DMS53 treated with DMSO at 0.1 percent for 48 hours (cell line): ENCODE measurements around the gene DEDD2.

Experiments
- DNase-seq: peaks from one replicate; lab custom pipeline; 2025; ENCODE audit not compliant: unreplicated experiment; lab: John Stamatoyannopoulos, UW

The DEDD2 gene

DNA sequence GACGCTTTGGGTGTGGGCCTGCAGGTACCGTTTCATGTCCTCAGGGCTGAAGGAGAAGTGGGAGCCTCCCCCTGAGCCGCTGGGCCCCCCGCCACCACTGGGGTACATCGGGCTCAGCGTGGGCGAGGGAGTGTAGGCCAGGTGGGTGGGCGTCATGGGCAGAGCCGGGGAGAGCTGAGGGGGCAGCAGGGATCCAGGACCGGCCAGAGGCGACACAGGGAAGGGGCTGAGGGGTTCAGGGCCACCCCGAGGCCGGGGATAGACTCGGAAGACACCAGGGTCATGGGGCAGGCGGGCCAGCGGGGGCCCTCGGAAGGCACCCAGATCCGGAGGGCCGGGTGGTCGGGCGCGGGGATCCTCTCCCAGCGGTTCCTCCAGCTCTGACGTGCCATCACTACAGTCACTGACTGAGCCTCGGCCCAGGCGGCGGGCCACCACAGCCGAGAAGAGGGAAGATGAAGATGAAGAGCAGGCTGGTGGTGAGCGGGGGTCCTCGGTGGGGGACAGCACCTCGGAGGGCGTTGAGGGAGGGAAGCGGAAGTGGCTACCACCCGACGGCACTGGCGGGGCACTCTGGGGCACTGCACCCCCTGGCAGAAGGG lies 31.8 kb upstream of the DEDD2 start:
- DNase-seq = no peak

DNA sequence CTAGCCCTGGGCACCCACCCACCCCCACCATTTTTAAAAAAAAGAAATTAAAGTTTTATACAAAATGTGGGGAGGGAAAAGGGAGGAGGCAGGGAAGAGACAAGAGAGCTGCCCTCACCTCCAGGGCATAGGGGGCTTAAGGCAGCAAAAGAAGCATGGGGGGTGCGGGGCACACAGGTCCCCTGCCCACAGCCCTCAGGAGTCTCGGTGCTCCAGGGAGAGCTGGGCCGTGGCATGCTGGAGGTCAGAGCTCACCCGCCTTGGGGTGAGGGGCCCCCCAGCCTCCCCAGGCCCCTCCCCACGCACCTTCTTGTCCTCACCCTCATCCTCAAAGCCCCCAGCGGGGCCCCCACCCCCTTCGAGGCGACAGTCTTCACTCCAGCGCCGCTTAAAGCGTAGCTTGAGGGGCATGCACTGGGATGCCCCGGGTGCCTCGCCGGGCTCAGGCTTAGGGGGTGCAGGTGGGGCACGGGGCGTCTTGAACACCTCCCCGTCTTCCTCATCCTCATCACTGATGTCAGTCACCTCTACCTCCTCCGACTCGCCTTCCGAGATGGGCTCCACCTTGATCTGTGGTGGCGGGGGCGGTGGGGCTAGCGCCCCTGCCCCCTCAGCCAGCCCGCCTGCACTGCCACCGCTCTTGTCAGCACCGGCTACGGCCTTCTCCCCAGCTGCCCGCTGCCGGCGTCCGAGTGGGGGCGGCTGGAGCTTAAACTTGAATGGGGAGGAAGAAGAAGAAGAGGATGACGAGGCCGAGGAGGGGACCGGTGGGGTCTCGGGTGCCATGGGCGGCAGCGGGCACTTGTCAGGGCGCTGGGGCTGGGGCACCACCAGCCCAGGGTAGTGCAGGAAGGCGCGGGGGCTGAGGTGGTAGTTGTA lies 31.0 kb upstream of the DEDD2 start:
- DNase-seq = no peak

DNA sequence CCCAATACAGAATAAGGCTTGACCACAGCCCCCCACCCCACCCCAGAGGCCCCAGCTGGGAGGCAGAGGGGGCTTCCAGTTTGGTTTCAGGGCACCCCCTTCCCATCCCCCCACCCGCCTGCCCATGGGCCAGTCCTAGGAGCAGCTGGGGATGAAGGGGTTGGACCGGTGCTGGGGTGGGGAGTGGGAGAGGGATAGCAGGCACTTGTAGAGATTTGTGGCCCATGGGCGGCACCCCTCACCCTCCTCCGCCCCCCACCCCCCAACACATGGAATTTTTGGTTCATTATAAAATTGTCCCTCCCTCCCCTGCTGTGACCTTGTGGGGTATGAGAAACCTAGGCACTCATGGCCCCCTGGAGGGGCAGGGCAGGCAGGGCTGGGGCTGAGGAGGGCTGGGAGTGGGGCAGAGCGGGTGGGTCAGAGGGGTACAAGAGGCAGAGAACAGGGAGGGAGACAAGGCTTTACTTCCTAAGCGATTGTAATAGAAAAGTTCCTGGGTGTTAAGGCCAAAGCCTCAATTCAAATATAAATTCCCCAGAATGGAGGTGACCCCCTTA lies 30.2 kb upstream of the DEDD2 start:
- no peak for DNase-seq

DNA sequence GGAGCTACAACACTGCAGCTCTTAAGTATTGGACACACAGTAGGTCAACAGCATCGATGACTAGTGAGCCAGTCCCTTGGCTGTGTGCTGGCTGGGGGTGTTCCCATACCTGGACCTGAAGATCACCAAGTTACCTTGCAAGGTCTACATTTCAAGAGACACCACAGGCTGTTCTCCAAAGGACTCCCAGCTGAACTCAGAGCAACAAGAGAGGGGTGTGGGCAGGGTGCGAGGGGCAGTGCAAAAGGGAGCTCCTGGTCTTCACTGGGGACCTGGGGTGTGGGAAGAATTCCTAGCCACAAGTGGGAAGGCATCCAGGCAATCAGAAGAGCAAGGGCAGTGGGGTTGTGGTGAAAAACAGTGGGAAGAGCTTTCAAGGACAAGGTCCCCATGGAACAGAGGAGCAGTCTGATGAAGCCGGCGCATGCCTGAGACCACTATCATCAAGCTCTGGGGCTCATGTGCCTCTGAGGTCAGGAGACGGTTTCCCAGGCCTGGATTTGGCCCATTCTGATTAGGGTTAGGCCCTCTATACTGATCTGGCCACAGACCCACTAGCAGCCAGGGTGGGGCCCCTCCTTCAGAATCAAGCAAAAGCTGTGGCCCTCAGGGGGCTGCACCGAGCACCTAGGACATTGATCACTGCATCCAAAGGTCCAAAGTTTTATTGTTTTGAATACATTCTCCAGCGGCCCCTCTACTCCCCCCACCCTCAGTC lies 29.6 kb upstream of the DEDD2 start:
- DNase-seq = no peak

DNA sequence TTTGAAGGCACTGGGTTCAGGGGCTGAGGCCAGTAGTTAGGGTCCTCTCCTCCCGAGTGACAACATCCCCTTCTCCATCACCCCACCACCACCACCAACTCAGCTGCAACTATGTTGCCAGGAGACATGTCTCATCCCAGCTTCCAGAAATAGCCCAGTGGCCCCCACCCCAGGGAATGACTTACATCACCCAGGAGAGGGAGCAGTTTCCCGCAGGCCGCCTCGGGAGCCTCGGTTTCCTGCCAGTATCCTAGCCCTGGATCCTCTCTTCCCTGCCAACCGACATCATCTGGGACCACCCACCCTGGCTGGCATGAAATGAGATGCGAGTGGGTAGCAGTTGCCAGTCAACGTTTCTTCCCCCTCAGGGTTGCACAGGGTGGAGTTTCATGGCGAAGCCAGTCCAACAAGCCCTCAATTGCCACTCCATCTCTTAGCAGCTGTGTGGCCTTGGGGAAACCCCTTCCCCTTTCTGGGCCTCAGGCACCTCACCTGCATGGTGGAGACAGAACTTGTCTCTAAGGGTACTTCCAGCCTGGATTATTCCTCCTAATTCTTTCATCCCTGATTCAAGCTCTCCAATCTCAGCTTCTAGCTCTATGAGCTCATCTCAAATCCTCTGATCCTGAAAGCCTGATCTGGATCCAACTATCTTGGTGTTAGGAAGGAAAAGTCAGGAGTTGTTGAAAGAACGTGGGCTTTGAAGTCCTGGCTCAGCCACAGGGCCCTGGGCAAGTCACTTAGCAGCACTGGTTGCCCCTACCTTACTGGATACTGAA lies 28.9 kb upstream of the DEDD2 start:
- peak; percentile 20 for DNase-seq

DNA sequence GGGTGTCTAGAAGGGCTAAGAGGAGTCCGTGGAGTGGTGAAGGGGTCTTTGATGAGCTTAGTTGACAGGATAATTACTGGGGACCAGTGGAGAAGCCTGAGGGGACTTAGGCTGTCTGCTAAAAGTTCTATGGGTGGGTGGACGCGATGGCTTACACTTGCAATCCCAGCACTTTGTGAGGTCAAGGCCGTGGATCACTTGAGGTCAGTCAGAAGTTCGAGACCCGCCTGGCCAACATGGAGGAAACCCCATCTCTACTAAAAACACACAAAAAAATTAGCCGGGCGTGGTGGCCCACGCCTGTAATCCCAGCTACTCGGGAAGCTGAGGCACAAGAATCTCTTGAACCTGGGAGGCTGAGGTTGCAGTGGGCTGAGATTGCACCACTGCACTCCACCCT lies 27.8 kb upstream of the DEDD2 start:
- DNase-seq = no peak

DNA sequence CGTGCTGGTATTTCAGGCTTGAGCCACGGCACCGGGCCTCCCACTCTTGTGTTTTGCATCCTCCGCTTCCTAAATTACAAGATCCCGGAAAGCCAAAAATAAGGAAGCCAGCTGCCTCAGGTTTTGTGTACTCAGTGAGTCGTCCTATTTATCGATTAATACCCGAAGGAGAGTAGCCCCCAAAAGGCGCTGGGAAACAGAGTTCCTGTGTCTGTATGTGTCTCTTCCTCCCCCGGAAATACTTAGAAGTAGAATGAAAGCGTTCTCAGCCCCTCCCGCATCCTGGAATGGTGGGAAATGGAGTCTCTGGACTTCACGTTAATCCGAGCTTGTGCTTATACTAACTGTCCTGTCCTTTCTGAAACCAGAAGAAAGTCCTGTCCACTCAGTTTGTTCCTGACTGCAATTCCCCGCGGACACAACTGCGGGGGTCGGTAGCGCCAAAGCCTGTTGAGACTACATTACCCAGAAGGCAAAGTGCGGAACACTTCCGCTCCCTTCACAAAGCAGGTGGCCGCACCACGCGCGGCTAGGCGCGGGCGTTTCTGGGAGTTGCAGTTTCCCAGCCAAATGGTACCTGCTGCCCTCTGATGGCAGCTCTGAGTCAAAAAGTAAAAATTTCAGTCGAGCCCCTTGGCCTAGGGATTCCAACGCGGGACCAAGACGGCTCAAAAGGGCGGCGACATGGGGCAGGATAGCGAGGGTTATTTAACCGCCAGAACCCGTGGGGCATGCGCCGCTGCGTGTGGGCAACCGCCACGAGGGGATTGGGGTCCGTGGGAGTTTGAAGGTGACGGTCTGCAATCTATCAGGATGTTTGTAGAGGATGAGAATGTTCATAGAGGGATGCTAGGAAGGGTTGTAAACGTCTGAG lies 27.1 kb upstream of the DEDD2 start:
- DNase-seq = peak; percentile 95

DNA sequence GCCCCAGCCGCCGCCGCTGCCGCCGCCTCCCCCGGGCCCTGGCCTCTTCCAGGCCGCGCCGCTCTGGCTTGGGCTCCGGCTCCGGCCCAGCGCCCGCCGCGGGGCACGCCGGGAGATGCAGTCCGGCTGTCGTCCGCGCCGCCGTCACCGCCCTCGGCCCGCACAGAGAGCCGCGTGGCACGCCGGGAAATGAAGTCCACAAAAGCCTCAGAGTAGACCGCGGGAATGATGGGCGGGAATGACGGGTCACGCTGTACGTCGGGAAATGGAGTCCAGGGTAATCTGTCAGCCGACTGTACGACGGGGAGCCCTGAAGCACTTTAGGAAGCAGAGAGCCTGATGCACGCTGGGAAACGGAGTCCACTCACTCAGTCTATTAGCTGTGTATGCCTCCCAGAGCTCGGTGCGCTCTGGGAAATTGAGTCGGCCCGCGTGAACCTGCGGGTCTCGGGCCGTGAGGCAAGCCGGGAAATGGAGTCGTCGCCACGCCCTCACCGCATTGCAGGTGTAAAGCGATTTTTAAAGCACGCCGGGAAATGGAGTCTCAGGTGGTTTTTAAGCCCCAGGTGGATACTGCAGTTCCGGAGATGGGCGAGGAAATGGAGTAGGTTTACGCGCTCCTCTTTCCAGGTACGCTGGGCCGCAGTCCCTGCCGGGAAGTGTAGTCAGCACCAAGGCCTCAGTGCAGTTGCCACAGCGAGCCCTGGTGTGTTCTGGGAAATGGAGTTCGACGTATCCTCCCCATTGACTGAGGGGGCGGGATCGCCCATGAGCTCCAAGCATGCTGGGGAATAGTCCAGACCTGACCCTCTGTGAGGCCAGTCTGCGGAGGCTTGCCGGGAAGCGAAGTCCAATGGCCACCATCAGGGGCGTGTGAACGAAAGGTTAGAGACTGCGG lies 25.3 kb upstream of the DEDD2 start, which contains the start of gene GSK3A:
GSK3A (minus strand) TSS at position 91 of the 898 bp plus-strand sequence. CDS start 137 bp downstream, outside the sequence.
- DNase-seq = peak; percentile 100

DNA sequence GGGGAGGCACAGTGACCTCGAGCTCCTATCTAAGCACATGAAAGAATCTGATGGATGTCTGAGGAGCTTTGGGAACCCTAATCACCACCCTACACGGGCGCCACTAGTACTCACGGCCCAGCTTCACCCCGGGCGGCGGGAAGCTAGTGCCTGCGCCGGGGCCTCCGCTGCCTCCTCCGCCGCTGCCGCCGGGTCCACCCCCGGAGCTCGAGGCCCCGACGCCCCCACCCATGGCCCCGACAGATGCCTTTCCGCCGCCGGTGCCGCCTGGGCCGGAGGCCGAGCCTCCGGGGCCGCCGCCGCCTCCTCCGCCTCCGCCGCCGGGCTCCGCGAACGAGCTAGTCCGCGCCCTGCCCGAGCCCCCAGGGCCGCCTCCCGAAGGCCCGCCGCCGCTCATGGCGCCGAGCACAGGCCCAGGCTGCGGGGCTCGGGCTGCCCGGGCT lies 24.6 kb upstream of the DEDD2 start:
- DNase-seq = no peak

DNA sequence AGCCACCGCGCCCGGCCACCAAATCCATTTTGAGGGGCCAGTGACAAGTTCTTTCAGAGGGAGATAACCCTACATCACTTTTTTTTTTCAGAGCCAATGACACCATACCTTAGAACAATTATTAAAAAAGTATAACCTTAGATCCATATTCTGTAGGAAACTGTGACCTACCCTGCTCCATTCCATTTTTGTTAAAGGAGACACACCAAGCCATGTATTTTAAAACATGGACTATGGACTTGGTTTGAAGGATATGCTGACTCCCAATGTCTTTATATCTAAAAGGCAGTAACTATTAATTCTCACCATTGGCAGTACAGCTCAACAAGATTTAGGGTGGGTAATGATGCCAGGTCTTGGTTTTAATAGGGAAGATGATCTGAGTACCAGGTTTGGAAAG lies 23.8 kb upstream of the DEDD2 start:
- no peak for DNase-seq

DNA sequence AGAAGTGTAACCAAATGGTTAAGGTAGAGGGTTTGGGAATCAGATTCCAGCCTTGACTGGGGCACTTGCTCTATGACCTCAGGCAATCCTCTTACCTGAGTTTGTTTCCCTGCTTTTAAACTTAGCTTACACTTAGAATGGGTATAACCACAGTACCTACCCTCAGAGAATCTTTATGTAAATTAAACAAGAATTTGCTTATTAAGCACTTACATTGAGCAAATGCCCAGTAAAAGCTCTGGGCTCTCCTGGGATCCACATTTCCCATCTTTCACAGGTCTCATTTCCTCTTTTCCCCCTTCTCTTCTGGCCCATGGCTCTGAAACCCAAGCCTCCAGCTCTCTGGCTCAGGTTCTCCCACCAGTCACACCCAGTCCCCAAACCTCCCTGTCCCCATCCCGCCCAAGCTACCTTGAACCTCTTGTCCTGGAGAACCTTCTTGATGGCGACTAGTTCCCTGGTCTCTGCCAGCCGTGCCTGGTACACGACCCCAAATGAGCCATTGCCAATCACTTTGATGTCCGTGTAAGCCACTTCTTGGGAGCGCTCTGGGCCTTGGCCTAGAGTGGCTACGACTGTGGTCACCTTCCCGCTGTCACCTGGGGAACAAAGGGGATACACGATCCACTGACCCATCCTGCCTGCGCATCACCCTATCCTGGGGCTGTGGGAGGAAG lies 22.2 kb upstream of the DEDD2 start:
- DNase-seq = no peak

DNA sequence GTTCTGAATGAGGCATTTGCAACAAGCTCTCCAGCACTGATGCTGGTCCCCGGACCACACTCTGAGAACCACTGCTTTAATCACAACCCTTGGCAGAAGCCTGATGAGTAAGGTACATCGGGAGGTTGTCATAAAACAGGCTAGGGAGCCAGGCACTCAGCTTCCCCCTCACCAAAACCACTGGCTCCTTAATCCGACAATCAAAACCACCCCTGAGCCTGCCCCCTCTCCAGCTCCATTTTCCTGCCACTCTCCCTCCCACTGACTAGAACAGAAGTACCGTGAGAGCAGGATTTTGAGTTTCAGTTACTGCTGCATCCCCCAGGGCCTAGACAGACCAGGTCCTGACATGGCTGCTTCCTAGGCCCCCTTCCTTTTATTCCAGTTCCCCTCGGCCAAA lies 17.7 kb upstream of the DEDD2 start:
- DNase-seq = no peak

DNA sequence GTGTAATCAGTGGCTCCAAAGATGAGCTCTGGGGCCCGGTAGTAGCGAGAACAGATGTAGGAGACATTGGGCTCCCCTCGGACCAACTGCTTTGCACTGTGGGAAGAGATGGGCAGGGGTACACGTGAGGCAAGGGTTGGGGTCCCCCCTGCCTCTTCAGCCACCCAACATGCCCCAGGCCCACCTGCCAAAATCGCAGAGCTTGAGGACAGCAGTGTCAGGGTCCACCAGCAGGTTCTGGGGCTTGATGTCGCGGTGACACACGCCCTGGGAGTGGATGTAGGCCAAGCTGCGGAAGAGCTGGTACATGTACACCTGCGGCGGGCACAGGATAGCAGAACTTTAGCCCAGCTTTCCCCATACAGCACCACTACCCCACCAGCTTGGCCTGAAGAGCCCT lies 16.9 kb upstream of the DEDD2 start:
- DNase-seq = no peak

DNA sequence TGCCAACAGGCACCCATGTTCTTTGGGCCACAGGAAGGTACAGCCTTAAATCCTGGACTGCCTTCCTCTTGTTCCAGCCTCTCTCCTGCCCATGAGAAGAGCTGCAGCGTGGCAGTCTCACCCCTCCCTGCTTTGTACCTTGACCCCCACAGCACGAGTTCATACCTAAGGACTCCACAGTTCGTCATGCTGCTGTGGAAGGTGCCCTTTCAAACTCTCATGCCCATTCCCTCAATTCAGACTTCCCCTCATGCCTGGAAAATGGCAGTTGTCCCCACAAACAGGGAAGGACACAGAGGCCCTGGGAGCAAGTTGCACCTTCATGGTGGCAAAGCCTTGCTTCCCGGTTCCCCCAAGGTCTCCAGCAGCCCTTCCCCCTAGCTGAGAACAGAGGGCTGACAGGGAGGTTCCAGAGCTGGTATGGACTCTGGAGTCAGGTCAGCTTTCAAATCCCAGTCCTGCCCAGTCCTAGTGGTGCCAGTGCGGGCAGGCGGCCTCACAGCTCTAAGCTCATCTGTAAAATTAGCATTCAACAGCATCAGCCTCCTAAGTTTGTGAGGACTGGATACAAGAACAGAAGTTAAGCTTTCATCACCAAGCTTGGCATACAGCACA lies 16.3 kb upstream of the DEDD2 start:
- no peak for DNase-seq

DNA sequence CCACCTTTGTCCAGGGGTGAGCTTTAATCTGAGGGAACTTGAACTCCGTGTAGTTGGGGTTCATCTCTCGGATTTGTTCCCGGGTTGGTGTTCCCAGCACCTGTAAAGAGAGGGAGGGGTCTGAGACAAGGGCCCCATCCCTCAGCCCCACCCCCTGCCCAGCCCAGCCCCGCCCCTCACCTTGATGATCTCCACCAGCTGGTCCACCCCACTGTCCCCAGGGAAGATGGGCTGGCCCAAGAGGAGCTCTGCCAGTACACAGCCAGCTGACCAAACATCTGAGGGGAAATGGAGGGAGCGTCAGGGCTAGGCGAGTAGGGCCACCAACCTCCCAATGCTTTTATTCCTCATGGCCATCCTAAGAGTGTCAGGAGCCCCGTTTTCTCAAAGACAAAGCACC lies 15.6 kb upstream of the DEDD2 start:
- DNase-seq = no peak

DNA sequence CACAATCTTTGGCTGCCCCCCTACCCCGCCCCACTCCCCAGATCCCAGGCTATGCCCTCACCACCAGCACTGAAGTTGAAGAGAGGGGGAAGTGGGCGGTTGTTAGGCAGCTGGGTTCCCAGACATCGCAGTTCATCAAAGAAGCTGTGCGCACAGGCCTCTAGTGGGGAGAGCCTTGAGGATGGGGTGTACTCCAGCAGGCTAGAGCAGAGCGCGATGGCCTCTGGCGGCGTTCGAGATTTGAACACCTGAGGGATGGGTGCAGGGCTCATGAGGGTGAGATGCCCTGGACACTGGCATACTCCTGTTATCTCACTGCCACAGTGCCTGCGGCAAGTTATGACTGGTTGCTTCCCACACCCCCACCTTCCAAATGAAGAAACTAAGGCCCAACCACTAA lies 15.0 kb upstream of the DEDD2 start:
- no peak for DNase-seq

DNA sequence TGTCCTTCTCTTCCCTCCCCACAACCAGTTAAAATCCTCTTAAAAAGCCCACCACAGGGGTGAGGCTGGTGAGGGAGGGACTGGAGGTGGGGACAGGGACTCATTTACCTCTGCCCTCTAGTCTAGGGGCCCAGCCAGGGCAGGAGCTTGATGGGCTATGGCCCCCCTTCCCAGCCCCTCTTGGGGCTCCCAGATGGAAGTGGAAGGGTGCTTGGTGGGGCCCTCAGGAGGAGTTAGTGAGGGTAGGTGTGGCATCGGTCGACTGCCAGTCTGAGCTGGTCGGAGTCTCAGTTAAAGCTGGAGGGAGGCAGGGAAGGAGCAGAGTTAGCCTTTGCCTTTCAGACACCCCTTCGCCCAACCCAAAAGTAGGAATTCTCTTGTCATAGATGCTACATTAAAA lies 13.1 kb upstream of the DEDD2 start:
- no peak for DNase-seq

DNA sequence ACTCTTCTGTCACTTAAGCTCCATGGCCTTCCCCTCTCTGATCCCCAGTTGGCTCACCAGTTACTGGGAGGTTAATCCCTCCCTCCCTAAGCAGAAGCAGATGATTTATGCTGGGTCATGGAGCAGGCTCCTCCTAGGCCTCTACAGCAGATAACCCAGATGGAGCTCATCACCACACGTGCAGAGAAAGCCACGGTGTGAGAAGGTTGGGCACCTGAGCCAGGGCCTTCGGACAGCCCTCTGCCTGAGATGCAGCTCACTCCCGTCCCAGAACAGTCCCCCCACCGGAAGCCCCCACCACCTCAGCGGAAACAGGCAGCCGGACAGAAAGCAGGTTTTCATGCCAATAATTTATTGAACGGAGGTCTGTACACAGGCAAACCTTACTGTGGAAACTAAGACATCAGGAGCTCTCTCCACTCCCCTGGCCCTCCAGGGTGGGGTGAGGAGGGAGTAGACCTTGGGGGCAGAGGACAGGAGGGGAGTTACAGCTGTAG lies 12.4 kb upstream of the DEDD2 start:
- DNase-seq = no peak
